Mononuclear cell (primary cell): ENCODE results near the gene TMEM95. TPM values are rescaled to one million over a fixed set of nuclear protein-coding genes. Genes with fewer than 3 reads are reported as not detected.

Experiments used
- H3K27me3 ChIP-seq: 2 replicates; pipeline ENCODE4 v1.6.0; 2011; ENCODE audit warnings: low read length, control low read depth; ENCODE audit not compliant: insufficient read depth
- H3K4me1 ChIP-seq: 2 replicates; pipeline ENCODE4 v1.5.1; 2011; ENCODE audit warnings: mild to moderate bottlenecking, low read length, control low read depth; ENCODE audit not compliant: insufficient read depth
- H3K4me3 ChIP-seq: 2 replicates; pipeline ENCODE4 v1.5.1; 2011; ENCODE audit warnings: mild to moderate bottlenecking, low read length, moderate library complexity
- H3K9me3 ChIP-seq: 2 replicates; pipeline ENCODE4 v1.5.1; 2011; ENCODE audit warnings: low read depth, mild to moderate bottlenecking, control low read depth, low read length
- total RNA-seq: library from RNA; depleted of rRNA; stranded (reverse); fragments of >200 nt; gene quantifications from one replicate; pipeline ENCODE4 v1.2.3, GENCODE V29; 2012

The TMEM95 gene
- total RNA-seq, 1 donor = not detected

- no peaks in the 10 kb centered on the region for H3K4me1 ChIP-seq
- no peaks in the 10 kb centered on the region for H3K9me3 ChIP-seq
- no peaks in the 10 kb centered on the region for H3K27me3 ChIP-seq
- H3K4me3 ChIP-seq = no peak overlapping the region
Measured at GRCh38 chr17:7370853-7371252, 15.9 kb downstream of the TMEM95 start.

- H3K27me3 ChIP-seq = peaks cover 4% of the 10 kb centered on the region
- no peak overlapping the region for H3K4me3 ChIP-seq
Measured at GRCh38 chr17:7374353-7374752, 19.4 kb downstream of the TMEM95 start.

GRCh38 chr17:7379134-7379533, 24.2 kb downstream of the TMEM95 start:
- no peaks in the 10 kb centered on the region for H3K9me3 ChIP-seq
- peaks cover 38% of the 10 kb centered on the region for H3K27me3 ChIP-seq
- peaks cover 8% of the 10 kb centered on the region for H3K4me1 ChIP-seq
- no peak overlapping the region for H3K4me3 ChIP-seq

More at GRCh38 chr17:7374353-7374752, 19.4 kb downstream of the TMEM95 start:
- Histone ChIP-seq H3K4me1 (no peaks in the 10 kb centered on the region), H3K9me3 (no peaks in the 10 kb centered on the region)

- peaks cover 15% of the 10 kb centered on the region for H3K4me1 ChIP-seq
- H3K27me3 ChIP-seq = peaks cover 38% of the 10 kb centered on the region
- H3K9me3 ChIP-seq = no peaks in the 10 kb centered on the region
- no peak overlapping the region for H3K4me3 ChIP-seq
Measured at GRCh38 chr17:7380321-7380720, 25.4 kb downstream of the TMEM95 start.

GRCh38 chr17:7380855-7381683, 26.1 kb downstream of the TMEM95 start, which contains the start of gene TNK1:
TNK1 (plus strand) TSS chr17:7381089; CDS start chr17:7382927, 1,838 bp downstream.
- no peak within 1 kb of the TSS for H3K4me3 ChIP-seq
- H3K4me1 ChIP-seq = peaks cover 15% of the 10 kb centered on the region

GRCh38 chr17:7382901-7383300, 27.9 kb downstream of the TMEM95 start:
- Histone ChIP-seq H3K9me3 (no peaks in the 10 kb centered on the region), H3K4me1 (peaks cover 15% of the 10 kb centered on the region), H3K4me3 (no peak overlapping the region), H3K27me3 (peaks cover 38% of the 10 kb centered on the region)

More at GRCh38 chr17:7380855-7381683, 26.1 kb downstream of the TMEM95 start, which contains the start of gene TNK1:
- peaks cover 38% of the 10 kb centered on the region for H3K27me3 ChIP-seq
- no peaks in the 10 kb centered on the region for H3K9me3 ChIP-seq

- H3K4me3 ChIP-seq = no peak overlapping the region
- no peaks in the 10 kb centered on the region for H3K9me3 ChIP-seq
- peaks cover 38% of the 10 kb centered on the region for H3K27me3 ChIP-seq
- H3K4me1 ChIP-seq = peaks cover 15% of the 10 kb centered on the region
Measured at GRCh38 chr17:7383371-7383741, 28.4 kb downstream of the TMEM95 start.

GRCh38 chr17:7383742-7384488, 29.0 kb downstream of the TMEM95 start:
- H3K4me3 ChIP-seq = peak overlapping the region; percentile 39
- no peaks in the 10 kb centered on the region for H3K9me3 ChIP-seq
- H3K4me1 ChIP-seq = peaks cover 15% of the 10 kb centered on the region
- peaks cover 38% of the 10 kb centered on the region for H3K27me3 ChIP-seq

- Histone ChIP-seq H3K4me1 (peaks cover 15% of the 10 kb centered on the region), H3K9me3 (no peaks in the 10 kb centered on the region), H3K4me3 (peak overlapping the region; percentile 39), H3K27me3 (peaks cover 32% of the 10 kb centered on the region)
Measured at GRCh38 chr17:7384489-7385081, 29.6 kb downstream of the TMEM95 start.

GRCh38 chr17:7388856-7389255, 33.9 kb downstream of the TMEM95 start:
- Histone ChIP-seq H3K4me1 (peaks cover 26% of the 10 kb centered on the region), H3K27me3 (no peaks in the 10 kb centered on the region), H3K9me3 (no peaks in the 10 kb centered on the region), H3K4me3 (no peak overlapping the region)

- Histone ChIP-seq H3K27me3 (no peaks in the 10 kb centered on the region), H3K4me1 (peaks cover 23% of the 10 kb centered on the region), H3K4me3 (no peak overlapping the region), H3K9me3 (no peaks in the 10 kb centered on the region)
Measured at GRCh38 chr17:7389924-7390910, 35.3 kb downstream of the TMEM95 start.

GRCh38 chr17:7391307-7391706, 36.4 kb downstream of the TMEM95 start:
- H3K4me3 ChIP-seq = no peak overlapping the region
- no peaks in the 10 kb centered on the region for H3K27me3 ChIP-seq
- H3K9me3 ChIP-seq = no peaks in the 10 kb centered on the region
- peaks cover 24% of the 10 kb centered on the region for H3K4me1 ChIP-seq

- Histone ChIP-seq H3K9me3 (no peaks in the 10 kb centered on the region), H3K4me3 (peak overlapping the region; percentile 70), H3K27me3 (no peaks in the 10 kb centered on the region), H3K4me1 (peaks cover 24% of the 10 kb centered on the region)
Measured at GRCh38 chr17:7392696-7393612, 38.0 kb downstream of the TMEM95 start.
